Aorta (tissue), 5 donors: ENCODE measurements around the gene EPB41L5. TPM values are rescaled to one million over a fixed set of nuclear protein-coding genes. Genes with fewer than 3 reads are reported as not detected.
"Not testable (repeated sequence)": the region's sequence is repeated elsewhere in the genome, so short reads cannot be mapped to it uniquely, and the experiment has no call there.

Source experiments
- ATAC-seq: fragments of 200-7000 bp; cut with Tn5 transposase; one replicate; pipeline ENCODE4 v1.9.1; 2022; ENCODE audit warnings: moderate library complexity; ENCODE audit not compliant: low FRiP score
- DNase-seq, 2 donors: peaks; one replicate each; pipeline ENCODE4 v3.0.0-alpha.2; 2020
- H3K27ac ChIP-seq, 2 donors: one replicate each; pipeline ENCODE4 v1.5.1; 2013; ENCODE audit warnings: low read length in 2 of 2, mild to moderate bottlenecking in 2 of 2, moderate library complexity in 2 of 2, control low read depth in 1 of 2, inconsistent platforms in 1 of 2, low read depth in 1 of 2
- H3K27me3 ChIP-seq, 2 donors: one replicate each; pipeline ENCODE4 v1.6.1; 2013; ENCODE audit warnings: control low read depth in 1 of 2, low read length in 1 of 2, mild to moderate bottlenecking in 1 of 2, moderate library complexity in 1 of 2; ENCODE audit not compliant: insufficient read depth in 2 of 2, control insufficient read depth in 1 of 2
- H3K36me3 ChIP-seq, 2 donors: one replicate each; pipeline ENCODE4 v1.6.1; 2013; ENCODE audit warnings: control low read depth in 1 of 2, low read length in 1 of 2, mild to moderate bottlenecking in 1 of 2; ENCODE audit not compliant: insufficient read depth in 2 of 2, control insufficient read depth in 1 of 2
- H3K4me1 ChIP-seq, 2 donors: one replicate each; pipeline ENCODE4 v1.6.1; 2013; ENCODE audit warnings: low read length in 2 of 2, control low read depth in 1 of 2, mild to moderate bottlenecking in 1 of 2, moderate library complexity in 1 of 2; ENCODE audit not compliant: insufficient read depth in 2 of 2, control insufficient read depth in 1 of 2
- H3K4me3 ChIP-seq, 2 donors: one replicate each; pipeline ENCODE4 v1.5.1; 2013; ENCODE audit warnings: low read length in 2 of 2, control low read depth in 1 of 2, mild to moderate bottlenecking in 1 of 2
- H3K9me3 ChIP-seq: one replicate; pipeline ENCODE4 v1.6.1; 2013; ENCODE audit warnings: mild to moderate bottlenecking, low read length; ENCODE audit not compliant: control insufficient read depth
- WGBS, 2 donors: extraction: QIAGEN DNeasy Blood & Tissue Kit; methylation state at CpG; one replicate each; pipeline ENCODE4 v1.1.7; 2013; 5-methylcytosine and 5-hydroxymethylcytosine counted together
- intact Hi-C, 2 donors: fragments of 100-400 bp; cut with DNase I; formaldehyde crosslinking; loops; one replicate each; pipeline versions ENCODE4 v1.14.2 to v1.15.0; 2022
- polyA plus RNA-seq, 2 donors: library from polyadenylated mRNA; stranded (reverse); fragments of 200-250 nt; gene quantifications; one replicate each; pipeline ENCODE4 v1.2.3, GENCODE V29; 2013
- total RNA-seq, 2 donors: library from RNA; stranded (reverse); fragmentation: NEBNext Ultra II Directional; extraction: Animal tissue kit (Norgen Biotek cat#: 25700); gene quantifications; one replicate each; pipeline ENCODE4 v1.2.1, GENCODE V29; 2021
- donor health status: healthy with polysubstance abuse.
- donor health status: Bipolar disorder and iron deficiency.
- donor health status: DM: no; HTN: no; CAD: no.
- donor health status: DM: no; HTN: no; CAD: no.
- donor health status: DM: yes; HTN: yes; CAD: no.

Gene EPB41L5
- total and polyA plus RNA-seq, 4 donors, result 4.3 to 21.8 (median 11.4) TPM

DNA sequence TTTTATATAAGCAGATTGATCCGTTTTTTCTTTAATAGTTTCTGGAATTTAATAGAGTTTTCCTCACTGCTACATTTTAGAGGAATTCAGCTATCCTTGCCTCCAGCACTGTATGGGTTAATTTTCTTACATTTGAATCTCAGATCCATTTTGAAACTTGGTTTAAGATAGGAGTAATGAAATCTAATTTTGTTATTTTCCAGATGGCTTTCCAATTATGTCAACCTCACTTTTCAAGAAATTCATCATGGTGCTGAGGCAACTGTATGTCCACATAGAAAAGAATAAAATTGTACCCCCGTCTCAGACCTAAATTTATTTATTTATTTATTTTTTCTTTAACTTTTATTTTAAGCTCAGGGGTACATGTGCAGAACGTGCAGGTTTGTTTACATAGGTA, 105.1 kb downstream of the EPB41L5 start:
- Histone ChIP-seq H3K27me3 (no peaks in the 10 kb centered on the region), H3K27ac (no peak overlapping the region), H3K36me3 (no peaks in the 10 kb centered on the region), H3K4me1 (no peaks in the 10 kb centered on the region), H3K4me3 (no peak overlapping the region), H3K9me3 (no peaks in the 10 kb centered on the region)
- intact Hi-C loops, result no loop called here
- WGBS, 2 donors, result 79 to 81% methylated on average over 3 of the region's 3 CpGs
- ATAC-seq, result no peak
- no peak for DNase-seq

DNA sequence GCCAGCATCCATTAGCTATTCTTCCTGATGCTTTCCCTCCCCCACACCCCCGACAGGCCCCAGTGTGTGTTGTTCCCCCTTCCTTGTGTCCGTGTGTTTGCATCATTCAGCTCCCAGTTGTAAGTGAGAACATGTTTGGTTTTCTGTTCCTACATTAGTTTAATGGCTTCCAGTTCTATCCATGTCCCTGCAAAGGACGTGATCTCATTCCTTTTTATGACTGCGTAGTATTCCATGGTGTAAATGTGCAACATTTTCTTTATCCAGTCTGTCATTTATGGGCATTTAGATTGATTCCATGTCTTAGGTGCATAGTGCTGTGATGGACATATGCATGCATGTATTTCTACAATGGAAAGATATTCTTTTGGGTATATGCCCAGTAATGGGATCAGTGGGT, 105.6 kb downstream of the EPB41L5 start:
- intact Hi-C loops, result no loop called here
- no peak overlapping the region for H3K4me3 ChIP-seq
- no peaks in the 10 kb centered on the region for H3K27me3 ChIP-seq
- no peaks in the 10 kb centered on the region for H3K4me1 ChIP-seq
- no peaks in the 10 kb centered on the region for H3K36me3 ChIP-seq
- no peak for DNase-seq
- WGBS, 2 donors, result 98 to 99% methylated on average over 4 of the region's 4 CpGs
- H3K9me3 ChIP-seq, result no peaks in the 10 kb centered on the region
- ATAC-seq, result no peak
- no peak overlapping the region for H3K27ac ChIP-seq

DNA sequence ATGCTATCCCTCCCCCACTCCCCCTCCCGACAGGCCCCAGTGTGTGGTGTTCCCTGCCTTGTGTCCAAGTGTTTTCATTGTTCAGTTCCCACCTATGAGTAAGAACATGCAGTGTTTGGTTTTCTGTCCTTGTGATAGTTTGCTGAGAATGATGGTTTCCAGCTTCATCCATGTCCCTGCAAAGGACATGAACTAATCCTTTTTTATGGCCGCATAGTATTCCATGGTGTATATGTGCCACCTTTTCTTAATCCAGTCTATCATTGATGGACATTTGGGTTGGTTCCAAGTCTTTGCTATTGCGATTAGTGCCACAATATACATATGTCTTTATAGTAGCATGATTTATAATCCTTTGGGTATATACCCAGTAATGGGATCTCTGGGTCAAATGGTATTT, 108.5 kb downstream of the EPB41L5 start:
- DNase-seq, H3K27me3 ChIP-seq, H3K4me3 ChIP-seq, H3K27ac ChIP-seq, H3K36me3 ChIP-seq, H3K9me3 ChIP-seq, H3K4me1 ChIP-seq, intact Hi-C loops, ATAC-seq: not testable (repeated sequence)
- 95 to 96% methylated on average over 3 of the region's 3 CpGs for WGBS, 2 donors

DNA sequence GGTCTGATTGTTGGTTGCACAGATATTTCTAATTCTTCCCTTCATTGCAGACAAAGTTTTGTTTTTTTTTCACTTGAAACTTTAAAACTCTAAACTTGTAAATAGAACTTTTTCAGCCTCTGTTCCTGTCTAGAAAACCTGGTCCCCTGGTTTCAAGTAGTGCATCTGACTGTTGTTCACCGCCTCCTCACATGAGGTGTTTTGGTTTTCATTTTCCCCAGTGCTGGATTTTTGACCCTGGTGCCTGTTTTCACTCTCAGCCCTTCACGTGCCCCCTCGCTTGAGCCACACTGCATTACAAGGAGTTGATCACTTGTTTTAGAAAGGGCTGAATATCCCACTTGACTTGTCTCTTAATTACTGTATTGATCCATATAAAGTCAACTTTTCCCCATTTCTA, 110.2 kb downstream of the EPB41L5 start:
- Histone ChIP-seq H3K4me1 (no peaks in the 10 kb centered on the region), H3K36me3 (no peaks in the 10 kb centered on the region), H3K27me3 (no peaks in the 10 kb centered on the region), H3K9me3 (no peaks in the 10 kb centered on the region), H3K27ac (no peak overlapping the region), H3K4me3 (no peak overlapping the region)
- ATAC-seq (no peak), DNase-seq (no peak)
- intact Hi-C loops, result no loop called here
- WGBS, 2 donors, result 91 to 98% methylated on average over 3 of the region's 3 CpGs

DNA sequence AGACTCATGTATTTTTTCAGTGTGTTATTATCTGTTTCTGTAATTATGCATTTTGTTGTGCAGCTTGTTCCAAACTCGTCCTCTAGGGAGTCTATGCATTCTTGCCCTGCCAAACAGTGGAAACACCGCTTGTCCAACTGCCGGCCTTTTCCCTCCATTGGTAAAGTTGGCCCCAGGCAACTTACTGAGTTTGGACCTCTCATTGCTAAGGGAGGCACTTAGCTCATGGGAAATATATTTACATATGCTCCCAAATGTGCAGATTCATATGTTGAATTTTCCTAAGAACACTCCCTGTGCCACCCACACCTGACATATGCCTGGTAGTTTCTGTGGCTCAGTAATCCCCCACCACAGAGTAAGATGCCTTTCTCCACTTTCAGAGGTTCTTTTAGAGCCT, 112.3 kb downstream of the EPB41L5 start:
- ATAC-seq, result no peak
- Histone ChIP-seq H3K27me3 (no peaks in the 10 kb centered on the region), H3K9me3 (no peaks in the 10 kb centered on the region), H3K36me3 (no peaks in the 10 kb centered on the region), H3K27ac (no peak overlapping the region), H3K4me3 (no peak overlapping the region), H3K4me1 (no peaks in the 10 kb centered on the region)
- 85 to 94% methylated on average over 3 of the region's 3 CpGs for WGBS, 2 donors
- DNase-seq, result no peak
- intact Hi-C loops, result no loop called here

DNA sequence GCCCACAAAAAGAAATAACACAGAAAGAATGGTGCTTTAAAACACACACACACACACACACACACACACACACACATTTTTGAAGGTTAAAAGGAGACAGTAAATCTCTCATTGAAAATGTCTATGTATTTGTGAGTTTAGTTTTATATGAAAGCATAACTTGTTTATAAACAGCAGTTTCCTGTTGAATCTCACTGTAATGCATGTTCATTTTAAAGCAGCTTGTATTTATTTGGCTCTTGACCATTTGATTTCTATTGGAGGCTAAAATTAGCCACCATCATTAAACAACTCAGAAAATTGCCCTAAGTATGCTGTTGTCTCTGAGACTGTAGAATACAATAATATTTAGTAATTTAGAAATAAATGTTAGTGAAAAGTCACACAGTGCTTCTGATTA, 115.3 kb downstream of the EPB41L5 start:
- Histone ChIP-seq H3K4me3 (no peak overlapping the region), H3K4me1 (no peaks in the 10 kb centered on the region), H3K36me3 (no peaks in the 10 kb centered on the region), H3K9me3 (no peaks in the 10 kb centered on the region), H3K27ac (no peak overlapping the region), H3K27me3 (no peaks in the 10 kb centered on the region)
- DNase-seq (no peak), ATAC-seq (no peak)
- intact Hi-C loops, result no loop called here

DNA sequence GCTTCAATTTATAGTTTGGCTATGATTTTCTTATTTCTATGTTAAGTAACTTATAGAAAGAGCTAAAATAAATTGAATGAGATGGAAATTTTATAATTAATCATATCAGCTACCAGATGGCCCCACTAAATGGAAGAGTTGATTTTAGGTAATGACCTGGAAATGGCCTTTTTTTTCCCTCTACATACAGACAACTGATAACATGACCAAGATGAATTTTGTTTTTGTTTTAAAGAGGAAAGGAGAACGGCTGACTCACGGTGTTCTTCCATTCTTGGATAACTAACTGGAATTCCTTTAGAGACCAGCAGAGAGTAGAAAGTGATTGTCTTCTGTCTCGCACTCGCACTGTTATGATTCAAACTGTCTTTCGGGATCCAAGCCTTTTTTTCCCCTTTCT, 119.3 kb downstream of the EPB41L5 start:
- DNase-seq (no peak), ATAC-seq (no peak)
- Histone ChIP-seq H3K36me3 (peaks cover 0 to 4% of the 10 kb centered on the region in 2 donors), H3K4me1 (no peaks in the 10 kb centered on the region), H3K4me3 (no peak overlapping the region), H3K27me3 (no peaks in the 10 kb centered on the region), H3K27ac (no peak overlapping the region), H3K9me3 (no peaks in the 10 kb centered on the region)
- WGBS, 2 donors, result 79 to 85% methylated on average over 5 of the region's 5 CpGs
- intact Hi-C loops, result no loop called here

DNA sequence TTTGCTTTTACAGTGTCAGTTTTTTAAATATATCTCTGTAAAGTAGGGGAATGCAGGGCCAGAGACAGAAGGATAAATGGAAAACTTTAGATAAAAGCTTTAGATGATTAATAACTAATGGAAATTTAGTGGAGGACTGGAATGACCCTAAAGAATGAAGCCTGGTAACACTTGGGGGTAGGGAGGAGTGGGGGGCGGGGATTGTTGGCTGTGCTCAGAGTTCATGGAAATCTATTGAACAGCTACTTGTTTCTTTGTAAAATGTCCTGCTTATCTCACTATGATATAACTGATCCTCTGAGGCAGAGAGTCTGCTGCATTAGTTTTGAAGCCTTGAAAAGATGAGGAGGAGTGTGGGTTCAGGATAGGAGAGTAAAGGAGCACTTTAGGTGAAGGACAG, 119.8 kb downstream of the EPB41L5 start:
- H3K9me3 ChIP-seq, result no peaks in the 10 kb centered on the region
- H3K27me3 ChIP-seq, result no peaks in the 10 kb centered on the region
- ATAC-seq (no peak), DNase-seq (no peak)
- WGBS, 2 donors, result 99 to 100% methylated on average over 1 of the region's 1 CpG
- intact Hi-C loops, result no loop called here
- no peaks in the 10 kb centered on the region for H3K4me1 ChIP-seq
- peaks cover 0 to 4% of the 10 kb centered on the region in 2 donors for H3K36me3 ChIP-seq
- H3K27ac ChIP-seq, result no peak overlapping the region
- no peak overlapping the region for H3K4me3 ChIP-seq

DNA sequence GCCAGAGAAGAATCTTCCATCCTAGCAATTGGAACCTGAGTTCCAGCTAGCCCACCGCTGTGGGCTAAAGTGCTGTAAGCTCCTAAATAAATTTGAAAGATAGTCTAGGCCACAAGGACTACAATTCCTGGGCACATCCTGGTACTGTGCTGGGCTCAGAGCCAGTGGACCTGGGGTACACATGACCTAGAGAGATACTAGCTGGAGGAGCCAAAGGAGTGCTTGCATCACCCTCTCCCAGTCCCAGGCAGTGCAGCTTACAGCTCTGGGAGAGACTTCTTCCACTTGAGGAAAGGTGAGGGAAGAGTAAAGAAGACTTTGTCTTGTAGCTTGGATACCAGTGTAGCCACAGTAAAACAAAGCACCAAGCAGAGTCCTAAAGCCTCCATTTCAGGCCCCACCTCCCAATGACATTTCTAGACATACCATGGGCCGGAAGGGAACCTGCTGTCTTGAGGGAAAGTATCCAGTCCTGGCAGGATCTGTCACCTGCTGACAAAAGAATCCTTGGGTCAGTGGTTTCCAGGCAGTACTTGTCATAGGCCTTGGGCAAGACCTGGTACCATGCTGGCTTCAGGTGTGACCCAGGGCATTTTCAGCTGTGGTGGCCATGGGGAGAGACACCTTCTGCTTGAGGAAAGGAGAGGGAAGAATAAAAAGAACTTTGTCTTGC, 120.8 kb downstream of the EPB41L5 start:
- 93 to 97% methylated on average over 2 of the region's 2 CpGs for WGBS, 2 donors
- intact Hi-C loops, result no loop called here
- Histone ChIP-seq H3K36me3 (peaks cover 0 to 4% of the 10 kb centered on the region in 2 donors), H3K4me3 (no peak overlapping the region), H3K9me3 (no peaks in the 10 kb centered on the region), H3K27ac (no peak overlapping the region), H3K4me1 (no peaks in the 10 kb centered on the region), H3K27me3 (no peaks in the 10 kb centered on the region)
- DNase-seq, result no peak
- ATAC-seq, result no peak
